Endothelial cell (in vitro differentiated cells): ENCODE data around the gene OSTC. TPM values are rescaled to one million over a fixed set of nuclear protein-coding genes. Genes with fewer than 3 reads are reported as not detected.

Experiments used
- DNase-seq: peaks from one replicate; pipeline ENCODE4 v3.0.0; 2021; ENCODE audit warnings: low spot score
- H3K27ac Mint-ChIP-seq: one replicate; pipeline ENCODE4 v1.8.0; 2021; ENCODE audit warnings: mixed read lengths, inconsistent platforms; ENCODE audit not compliant: unreplicated experiment
- H3K27me3 Mint-ChIP-seq: one replicate; pipeline ENCODE4 v1.8.0; 2021; ENCODE audit warnings: mild to moderate bottlenecking, moderate library complexity, mixed read lengths, inconsistent platforms; ENCODE audit not compliant: unreplicated experiment
- H3K36me3 Mint-ChIP-seq: one replicate; pipeline ENCODE4 v1.8.0; 2021; ENCODE audit warnings: mild to moderate bottlenecking, low read depth, mixed read lengths, inconsistent platforms; ENCODE audit not compliant: unreplicated experiment
- H3K4me1 Mint-ChIP-seq: one replicate; pipeline ENCODE4 v1.8.0; 2021; ENCODE audit warnings: mild to moderate bottlenecking, mixed read lengths, inconsistent platforms; ENCODE audit not compliant: unreplicated experiment
- H3K4me3 Mint-ChIP-seq: one replicate; pipeline ENCODE4 v1.8.0; 2021; ENCODE audit warnings: mild to moderate bottlenecking, mixed read lengths, inconsistent platforms; ENCODE audit not compliant: unreplicated experiment
- H3K9me3 Mint-ChIP-seq: one replicate; pipeline ENCODE4 v1.8.0; 2021; ENCODE audit warnings: mixed read lengths, inconsistent platforms; ENCODE audit not compliant: unreplicated experiment
- total RNA-seq: library from RNA; stranded (reverse); fragmentation: NEBNext Ultra II Directional; extraction: Animal tissue kit (Norgen Biotek cat#: 25700); gene quantifications from one replicate; pipeline ENCODE4 v1.2.1, GENCODE V29; 2021; ENCODE audit not compliant: unreplicated experiment
- TF ChIP-seq, protein P1 (sequence below): fragments of 200-600 bp; sonication (generic); IDR thresholded peaks from one replicate; pipeline ENCODE4 v1.5.0; 2021; ENCODE audit warnings: antibody characterized with exemption; ENCODE audit not compliant: unreplicated experiment

Gene OSTC
- total RNA-seq, 1 donor from 2014 or later: 191 TPM

DNA sequence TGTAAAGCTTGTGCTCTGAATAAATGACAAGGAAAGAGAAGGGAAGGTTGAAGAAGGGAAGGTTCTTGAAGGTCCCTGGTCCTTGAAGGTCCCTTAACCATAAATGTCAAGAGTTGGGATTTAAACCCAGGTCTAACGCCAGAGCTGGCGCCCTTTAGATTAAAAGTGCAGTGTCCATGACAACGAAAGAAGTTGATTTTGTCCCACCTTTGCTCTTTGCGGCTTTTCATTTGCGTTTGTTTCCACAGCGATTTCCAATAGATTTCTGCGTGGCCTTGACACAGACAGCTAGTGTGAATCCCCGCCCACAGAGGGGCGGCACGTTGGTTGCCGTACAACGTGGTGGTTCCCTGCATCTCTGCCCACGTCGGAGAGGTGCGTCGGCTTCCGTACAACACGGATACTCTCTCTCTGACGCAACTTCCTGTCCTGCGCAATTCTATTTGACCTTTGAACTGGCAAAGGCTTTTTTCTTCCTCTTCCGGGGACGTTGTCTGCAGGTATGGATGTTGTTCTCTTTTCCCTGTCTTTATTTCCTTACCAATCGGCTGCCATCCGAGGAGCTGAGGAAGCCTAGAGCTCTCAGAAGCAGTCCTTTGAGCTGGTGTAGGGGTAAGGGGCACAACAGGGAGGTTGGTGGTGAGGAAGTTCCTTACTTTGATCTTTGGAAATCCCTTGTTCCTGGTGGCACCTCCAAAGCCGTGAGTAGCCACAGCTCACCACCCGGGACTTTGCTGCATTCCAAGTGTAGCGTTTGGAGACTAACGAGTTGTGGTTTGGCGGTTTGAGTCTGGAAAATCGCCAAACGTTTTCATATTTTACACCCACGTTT is 30.1 kb upstream of the OSTC start, which contains the start of gene RPL34:
RPL34 (plus strand) TSS at position 476 of the 832 bp plus-strand sequence. CDS start 1,384 bp downstream, outside the sequence.
- Mint-ChIP-seq H3K36me3 (peaks cover 18% of the 10 kb centered on the region), H3K27me3 (peaks cover 7% of the 10 kb centered on the region), H3K27ac (peak within 1 kb of the TSS; percentile 84), H3K4me1 (peaks cover 24% of the 10 kb centered on the region), H3K4me3 (peak within 1 kb of the TSS; percentile 96), H3K9me3 (no peaks in the 10 kb centered on the region)
- peak; percentile 87 for DNase-seq
- TF ChIP-seq, protein P1, sequence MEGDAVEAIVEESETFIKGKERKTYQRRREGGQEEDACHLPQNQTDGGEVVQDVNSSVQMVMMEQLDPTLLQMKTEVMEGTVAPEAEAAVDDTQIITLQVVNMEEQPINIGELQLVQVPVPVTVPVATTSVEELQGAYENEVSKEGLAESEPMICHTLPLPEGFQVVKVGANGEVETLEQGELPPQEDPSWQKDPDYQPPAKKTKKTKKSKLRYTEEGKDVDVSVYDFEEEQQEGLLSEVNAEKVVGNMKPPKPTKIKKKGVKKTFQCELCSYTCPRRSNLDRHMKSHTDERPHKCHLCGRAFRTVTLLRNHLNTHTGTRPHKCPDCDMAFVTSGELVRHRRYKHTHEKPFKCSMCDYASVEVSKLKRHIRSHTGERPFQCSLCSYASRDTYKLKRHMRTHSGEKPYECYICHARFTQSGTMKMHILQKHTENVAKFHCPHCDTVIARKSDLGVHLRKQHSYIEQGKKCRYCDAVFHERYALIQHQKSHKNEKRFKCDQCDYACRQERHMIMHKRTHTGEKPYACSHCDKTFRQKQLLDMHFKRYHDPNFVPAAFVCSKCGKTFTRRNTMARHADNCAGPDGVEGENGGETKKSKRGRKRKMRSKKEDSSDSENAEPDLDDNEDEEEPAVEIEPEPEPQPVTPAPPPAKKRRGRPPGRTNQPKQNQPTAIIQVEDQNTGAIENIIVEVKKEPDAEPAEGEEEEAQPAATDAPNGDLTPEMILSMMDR: no peak

DNA sequence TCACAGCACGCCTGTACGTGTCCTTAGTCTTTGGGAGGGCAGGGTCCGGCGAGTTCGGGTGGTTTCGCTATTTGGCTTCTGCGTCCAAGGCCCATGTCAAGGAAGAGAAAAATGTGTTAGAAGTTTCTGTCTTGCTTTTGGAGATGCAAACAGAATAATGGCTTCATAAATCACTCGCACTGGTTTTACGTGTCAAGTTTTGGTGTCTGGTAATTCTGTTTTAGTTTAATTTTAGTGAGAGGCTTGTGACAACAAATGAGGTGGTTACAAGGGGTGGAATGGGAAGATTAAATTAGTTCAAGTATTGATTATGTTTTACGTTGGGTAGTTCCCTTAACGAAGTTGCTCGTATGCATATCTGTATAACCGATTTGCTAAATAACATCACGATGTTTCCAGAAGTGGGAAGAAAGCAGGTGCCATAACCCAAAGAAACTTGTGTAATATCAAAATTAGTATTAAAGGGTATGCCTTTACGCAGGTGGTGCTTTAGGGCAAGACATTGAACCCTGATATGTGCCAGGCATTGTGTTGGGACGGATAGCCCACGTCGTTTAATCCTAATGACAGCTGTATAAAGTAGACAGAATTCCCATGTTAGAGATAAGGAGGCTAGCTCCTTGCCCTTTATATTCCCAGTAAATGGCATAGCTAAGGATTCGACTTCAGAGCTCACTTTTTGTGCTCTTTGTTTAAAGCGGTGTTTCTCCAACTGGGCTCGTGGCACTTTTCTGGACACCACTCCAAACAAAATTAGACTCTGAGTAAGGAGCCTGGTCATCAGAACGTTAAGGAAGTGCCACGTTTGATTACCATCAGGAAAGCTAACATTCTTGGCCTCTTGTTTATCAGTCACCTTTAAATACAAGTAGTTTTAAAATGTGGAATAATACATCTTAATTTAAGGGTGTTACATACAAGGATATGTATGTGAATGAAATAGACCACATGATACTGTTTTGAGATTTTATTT is 29.2 kb upstream of the OSTC start:
- H3K4me1 Mint-ChIP-seq: peaks cover 24% of the 10 kb centered on the region
- peak overlapping the region; percentile 96 for H3K4me3 Mint-ChIP-seq
- peak overlapping the region; percentile 84 for H3K27ac Mint-ChIP-seq
- H3K27me3 Mint-ChIP-seq: peaks cover 7% of the 10 kb centered on the region
- peaks cover 18% of the 10 kb centered on the region for H3K36me3 Mint-ChIP-seq
- H3K9me3 Mint-ChIP-seq: no peaks in the 10 kb centered on the region
- TF ChIP-seq, protein P1: no peak
- no peak for DNase-seq

DNA sequence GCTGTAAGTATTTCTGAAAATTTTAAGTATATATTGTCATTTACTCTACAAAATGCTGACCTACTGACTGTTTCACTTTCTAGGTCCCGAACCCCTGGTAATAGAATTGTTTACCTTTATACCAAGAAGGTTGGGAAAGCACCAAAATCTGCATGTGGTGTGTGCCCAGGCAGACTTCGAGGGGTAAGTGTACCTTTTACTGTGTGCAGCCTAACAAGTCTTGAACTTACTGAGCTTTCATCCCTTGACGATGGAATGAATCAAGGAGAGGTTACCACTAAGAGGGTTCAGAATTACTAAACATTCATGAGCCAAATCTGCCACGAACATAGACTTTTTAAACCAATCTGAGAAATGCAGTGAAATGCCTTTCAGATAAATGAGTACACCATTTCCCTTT is 28.4 kb upstream of the OSTC start:
- Mint-ChIP-seq H3K4me3 (no peak overlapping the region), H3K27me3 (peaks cover 7% of the 10 kb centered on the region), H3K4me1 (peaks cover 24% of the 10 kb centered on the region), H3K36me3 (peaks cover 23% of the 10 kb centered on the region), H3K27ac (no peak overlapping the region), H3K9me3 (no peaks in the 10 kb centered on the region)
- no peak for DNase-seq
- TF ChIP-seq, protein P1: no peak

DNA sequence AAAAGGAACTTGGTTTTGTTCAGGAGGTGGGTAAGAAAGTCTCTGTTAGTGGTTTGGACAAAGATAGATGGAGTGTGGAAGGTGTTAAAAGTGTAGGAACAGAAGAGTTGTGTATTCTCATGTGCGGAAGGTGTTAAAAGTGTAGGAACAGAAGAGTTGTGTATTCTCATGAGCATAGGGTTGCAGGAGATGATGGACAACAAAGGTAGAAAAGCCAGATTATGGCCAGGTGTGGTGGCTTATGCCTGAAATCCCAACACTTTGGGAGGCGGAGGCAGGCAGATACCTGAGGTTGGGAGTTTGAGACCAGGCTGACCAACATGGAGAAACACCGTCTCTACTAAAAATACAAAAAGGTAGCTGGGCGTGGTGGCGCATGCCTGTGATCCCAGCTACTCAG is 27.6 kb upstream of the OSTC start:
- H3K9me3 Mint-ChIP-seq: no peaks in the 10 kb centered on the region
- peaks cover 23% of the 10 kb centered on the region for H3K36me3 Mint-ChIP-seq
- peak overlapping the region; percentile 1 for H3K27ac Mint-ChIP-seq
- TF ChIP-seq, protein P1: no peak
- H3K27me3 Mint-ChIP-seq: peaks cover 7% of the 10 kb centered on the region
- H3K4me1 Mint-ChIP-seq: peaks cover 24% of the 10 kb centered on the region
- no peak for DNase-seq
- H3K4me3 Mint-ChIP-seq: peak overlapping the region; percentile 57
